ENCODE results near the gene FOXI1.

- TF ChIP-seq CTCF (IDR thresholded peaks at IDR 0.05): no peak
- no peak for TF ChIP-seq SIN3A (IDR thresholded peaks at IDR 0.05; ENCODE audit: borderline replicate concordance, insufficient read depth, low read depth, low read length)
- no peak for TF ChIP-seq TCF7L2 (IDR thresholded peaks at IDR 0.05; ENCODE audit: low read depth, low read length)
- no peak for TF ChIP-seq REST (IDR thresholded peaks at IDR 0.05; ENCODE audit: insufficient read depth in 1 of 2, low read depth in 2 of 2, low read length in 1 of 2)
- no peak for TF ChIP-seq POLR2AphosphoS5 (IDR thresholded peaks at IDR 0.05; ENCODE audit: low read depth, low read length)
Measured at GRCh38 chr5:170067152-170067551, 38.5 kb upstream of the FOXI1 start.

Measured in Panc1 (cell line).